Endothelial cell of umbilical vein (primary cell): ENCODE data around the gene GRIA4.

Source experiments
- CTCF ChIP-seq, 2 donors: IDR thresholded peaks; 1 replicate in 1 of 2; 2 replicates in 1 of 2; pipeline ENCODE4 v1.5.1; 2011; ENCODE audit warnings: low read length in 2 of 2, mild to moderate bottlenecking in 2 of 2, moderate library complexity in 2 of 2, control low read depth in 1 of 2, inconsistent platforms in 1 of 2, low read depth in 1 of 2; ENCODE audit not compliant: insufficient read depth in 1 of 2; ENCODE audit errors: extremely low read depth in 1 of 2
- EZH2 ChIP-seq: IDR thresholded peaks from 2 replicates; pipeline ENCODE4 v1.6.1; 2012; ENCODE audit warnings: borderline replicate concordance, low read depth, mild to moderate bottlenecking, moderate library complexity, low read length, inconsistent platforms; ENCODE audit not compliant: severe bottlenecking
- MAX ChIP-seq: IDR thresholded peaks from 2 replicates; pipeline ENCODE4 v1.6.1; 2011; ENCODE audit not compliant: insufficient read depth, insufficient read length
- POLR2A ChIP-seq: IDR thresholded peaks from 2 replicates; pipeline ENCODE4 v1.6.1; 2012; ENCODE audit warnings: low read depth, mild to moderate bottlenecking, control low read depth, low read length

GRCh38 chr11:105911454-105911853 lies 301.6 kb downstream of the GRIA4 start:
- no peak for TF ChIP-seq EZH2
- no peak for TF ChIP-seq MAX
- TF ChIP-seq CTCF (IDR thresholded peaks at IDR 0.05; ENCODE audit: extremely low read depth in 1 of 2, insufficient read depth in 1 of 2, low read depth in 1 of 2, low read length in 2 of 2) = no peak
- no peak for TF ChIP-seq POLR2A
